ENCODE results near the gene CTSV.
"Not testable (repeated sequence)": the region's sequence is repeated elsewhere in the genome, so short reads cannot be mapped to it uniquely, and the experiment has no call there.

The CTSV gene

DNA sequence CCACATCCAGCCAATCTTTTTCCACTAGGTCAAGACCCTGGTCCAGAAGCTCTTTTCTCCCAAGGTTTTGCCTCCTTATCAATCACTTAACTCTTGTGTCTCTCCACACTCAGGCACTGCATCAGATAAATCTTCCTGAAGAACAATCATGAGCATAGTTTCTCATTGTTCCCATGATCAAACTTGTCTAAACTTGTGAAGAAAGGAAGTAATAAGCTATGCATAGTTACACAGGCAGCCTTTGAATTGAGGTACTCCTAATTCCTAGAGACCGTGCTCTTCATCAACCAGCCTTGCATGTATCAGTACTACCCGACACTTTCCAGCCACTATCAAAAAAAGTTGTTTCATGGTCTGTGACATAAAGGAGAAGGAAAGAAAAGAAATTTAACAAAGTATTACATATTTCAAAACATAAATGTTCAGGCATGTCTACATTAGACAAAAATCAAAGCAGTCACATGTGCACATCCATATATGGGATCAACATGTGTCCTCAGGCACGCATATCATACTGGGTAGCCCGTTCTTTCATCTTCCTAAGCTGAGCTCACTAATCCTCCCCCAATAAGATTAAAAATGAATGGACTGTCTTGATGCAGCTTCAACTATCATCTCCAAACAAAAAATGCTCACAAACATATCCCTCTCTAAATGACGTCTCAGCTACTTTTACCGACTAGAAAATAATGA is 41.8 kb downstream of the CTSV start:
- not testable (repeated sequence) for H3K4me1 ChIP-seq (ENCODE audit: control insufficient read depth, insufficient read depth, low read length, poor library complexity, severe bottlenecking); H3K4me3 ChIP-seq (ENCODE audit: insufficient read depth, low read depth, low read length, poor library complexity, severe bottlenecking); H3K9me3 ChIP-seq (ENCODE audit: control insufficient read depth, low read length); H3K27me3 ChIP-seq (replicated peaks; ENCODE audit: control insufficient read depth, insufficient read depth, low read length, poor library complexity, severe bottlenecking); H3K27ac ChIP-seq (ENCODE audit: insufficient read depth, low read length, poor library complexity, severe bottlenecking); H3K36me3 ChIP-seq (ENCODE audit: control insufficient read depth, insufficient read depth, low read length); DNase-seq

DNA sequence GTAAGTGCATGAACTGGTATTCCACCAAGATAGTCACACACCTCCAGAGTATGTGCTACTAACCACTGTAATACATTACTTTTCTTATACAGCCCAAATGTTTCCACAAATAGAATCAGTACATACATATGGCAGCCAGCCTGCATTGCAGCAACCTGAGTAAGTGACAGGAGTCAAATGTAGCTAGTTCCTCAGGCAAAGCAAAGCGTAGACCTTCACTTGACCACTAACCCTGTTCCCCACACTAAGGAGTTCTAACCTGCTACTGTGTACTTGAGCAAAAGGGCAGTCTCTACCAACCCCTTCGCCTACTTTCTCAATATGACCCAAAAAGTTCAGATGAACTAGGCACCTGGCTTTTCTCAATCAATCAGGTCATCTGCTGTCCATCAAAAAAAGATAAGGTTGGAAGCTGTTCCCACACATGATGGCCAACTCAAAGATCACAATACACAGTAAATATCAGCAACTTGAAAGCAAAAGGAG is 44.4 kb downstream of the CTSV start:
- H3K4me1 ChIP-seq (ENCODE audit: control insufficient read depth, insufficient read depth, low read length, poor library complexity, severe bottlenecking); H3K36me3 ChIP-seq (ENCODE audit: control insufficient read depth, insufficient read depth, low read length); DNase-seq; H3K4me3 ChIP-seq (ENCODE audit: insufficient read depth, low read depth, low read length, poor library complexity, severe bottlenecking); H3K27ac ChIP-seq (ENCODE audit: insufficient read depth, low read length, poor library complexity, severe bottlenecking); H3K9me3 ChIP-seq (ENCODE audit: control insufficient read depth, low read length); H3K27me3 ChIP-seq (replicated peaks; ENCODE audit: control insufficient read depth, insufficient read depth, low read length, poor library complexity, severe bottlenecking): not testable (repeated sequence)

- H3K4me3 ChIP-seq (ENCODE audit: insufficient read depth, low read depth, low read length, poor library complexity, severe bottlenecking); H3K4me1 ChIP-seq (ENCODE audit: control insufficient read depth, insufficient read depth, low read length, poor library complexity, severe bottlenecking); DNase-seq; H3K36me3 ChIP-seq (ENCODE audit: control insufficient read depth, insufficient read depth, low read length); H3K27ac ChIP-seq (ENCODE audit: insufficient read depth, low read length, poor library complexity, severe bottlenecking); H3K9me3 ChIP-seq (ENCODE audit: control insufficient read depth, low read length); H3K27me3 ChIP-seq (replicated peaks; ENCODE audit: control insufficient read depth, insufficient read depth, low read length, poor library complexity, severe bottlenecking): not testable (repeated sequence)
Measured at GRCh38 chr9:96992303-96992702, 46.6 kb downstream of the CTSV start.

GRCh38 chr9:96989747-96990318 is 49.1 kb downstream of the CTSV start:
- not testable (repeated sequence) for H3K36me3 ChIP-seq (ENCODE audit: control insufficient read depth, insufficient read depth, low read length); H3K27me3 ChIP-seq (replicated peaks; ENCODE audit: control insufficient read depth, insufficient read depth, low read length, poor library complexity, severe bottlenecking); H3K4me1 ChIP-seq (ENCODE audit: control insufficient read depth, insufficient read depth, low read length, poor library complexity, severe bottlenecking); H3K4me3 ChIP-seq (ENCODE audit: insufficient read depth, low read depth, low read length, poor library complexity, severe bottlenecking); H3K9me3 ChIP-seq (ENCODE audit: control insufficient read depth, low read length); H3K27ac ChIP-seq (ENCODE audit: insufficient read depth, low read length, poor library complexity, severe bottlenecking); DNase-seq

DNA sequence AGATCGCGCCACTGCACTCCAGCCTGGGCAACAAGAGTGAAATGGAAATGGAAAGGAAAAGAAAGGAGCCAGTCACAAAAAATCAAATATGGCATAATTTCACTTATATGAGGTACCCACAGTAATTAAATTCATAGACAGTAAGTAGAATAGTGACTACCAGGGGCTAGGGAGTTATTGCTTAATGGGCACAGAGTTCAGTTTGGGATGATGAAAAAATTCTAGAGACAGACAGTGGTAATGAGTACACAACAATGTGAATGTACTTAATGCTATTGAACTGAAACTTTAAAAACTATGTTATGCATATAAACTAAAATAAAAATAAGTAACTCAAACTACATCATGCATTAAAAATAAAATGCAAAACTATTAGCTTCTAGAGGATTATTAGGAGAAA is 54.1 kb downstream of the CTSV start:
- H3K4me1 ChIP-seq (ENCODE audit: control insufficient read depth, insufficient read depth, low read length, poor library complexity, severe bottlenecking); H3K27me3 ChIP-seq (replicated peaks; ENCODE audit: control insufficient read depth, insufficient read depth, low read length, poor library complexity, severe bottlenecking); DNase-seq; H3K36me3 ChIP-seq (ENCODE audit: control insufficient read depth, insufficient read depth, low read length); H3K27ac ChIP-seq (ENCODE audit: insufficient read depth, low read length, poor library complexity, severe bottlenecking); H3K4me3 ChIP-seq (ENCODE audit: insufficient read depth, low read depth, low read length, poor library complexity, severe bottlenecking); H3K9me3 ChIP-seq (ENCODE audit: control insufficient read depth, low read length): not testable (repeated sequence)

- H3K36me3 ChIP-seq (ENCODE audit: control insufficient read depth, insufficient read depth, low read length); H3K9me3 ChIP-seq (ENCODE audit: control insufficient read depth, low read length); H3K27me3 ChIP-seq (replicated peaks; ENCODE audit: control insufficient read depth, insufficient read depth, low read length, poor library complexity, severe bottlenecking); DNase-seq; H3K27ac ChIP-seq (ENCODE audit: insufficient read depth, low read length, poor library complexity, severe bottlenecking); H3K4me3 ChIP-seq (ENCODE audit: insufficient read depth, low read depth, low read length, poor library complexity, severe bottlenecking); H3K4me1 ChIP-seq (ENCODE audit: control insufficient read depth, insufficient read depth, low read length, poor library complexity, severe bottlenecking): not testable (repeated sequence)
Measured at GRCh38 chr9:96984139-96984538, 54.8 kb downstream of the CTSV start.

DNA sequence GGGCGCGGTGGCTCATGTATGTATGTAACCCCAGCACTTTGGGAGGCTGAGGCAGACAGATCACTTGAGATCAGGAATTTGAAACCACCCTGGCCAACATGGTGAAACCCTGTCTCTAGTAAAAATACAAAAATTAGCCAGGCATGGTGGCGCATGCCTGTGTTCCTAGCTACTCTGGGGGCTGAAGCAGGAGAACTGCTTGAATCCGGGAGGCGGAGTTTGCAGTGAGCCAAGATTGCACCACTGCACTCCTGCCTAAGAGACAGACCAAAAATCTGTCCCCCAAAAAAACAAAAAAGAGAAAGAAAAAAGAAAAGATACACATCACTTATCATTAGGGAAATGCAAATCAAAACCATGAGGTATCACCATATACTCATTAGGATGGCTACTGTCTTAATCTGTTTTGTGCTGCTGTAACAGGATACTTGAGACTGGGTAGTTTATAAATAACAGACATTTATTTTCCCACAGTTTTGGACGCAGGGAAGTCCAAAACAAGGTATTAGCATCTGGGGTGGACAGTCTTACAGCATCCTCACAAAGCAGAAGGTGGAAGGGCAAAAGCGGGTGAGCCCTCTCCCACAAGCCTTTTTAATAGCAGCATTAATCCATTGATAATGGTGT is 55.3 kb downstream of the CTSV start:
- H3K27ac ChIP-seq (ENCODE audit: insufficient read depth, low read length, poor library complexity, severe bottlenecking); H3K9me3 ChIP-seq (ENCODE audit: control insufficient read depth, low read length); H3K27me3 ChIP-seq (replicated peaks; ENCODE audit: control insufficient read depth, insufficient read depth, low read length, poor library complexity, severe bottlenecking); DNase-seq; H3K36me3 ChIP-seq (ENCODE audit: control insufficient read depth, insufficient read depth, low read length); H3K4me3 ChIP-seq (ENCODE audit: insufficient read depth, low read depth, low read length, poor library complexity, severe bottlenecking); H3K4me1 ChIP-seq (ENCODE audit: control insufficient read depth, insufficient read depth, low read length, poor library complexity, severe bottlenecking): not testable (repeated sequence)
